ENCODE measurements around the gene KCNIP3.

KCNIP3 gene

GRCh38 chr2:95305380-95306061 lies 8.4 kb downstream of the KCNIP3 start:
- DNase-seq (ENCODE audit: low read depth in 1 of 2, low spot score in 1 of 2), result no peak
- no peaks in the 10 kb centered on the region for H3K27me3 ChIP-seq (ENCODE audit: insufficient read depth, poor library complexity, severe bottlenecking)
- H3K4me3 ChIP-seq (replicated peaks; ENCODE audit: insufficient read depth, low read length), result no peak overlapping the region
- TF ChIP-seq GABPA (IDR thresholded peaks at IDR 0.05; ENCODE audit: low read depth) (no peak), REST (IDR thresholded peaks at IDR 0.05; ENCODE audit: insufficient replicate concordance, low read depth) (no peak), SPI1 (IDR thresholded peaks at IDR 0.05; ENCODE audit: borderline replicate concordance, low read depth) (no peak), CTCF (IDR thresholded peaks at IDR 0.05; ENCODE audit: insufficient read depth, low read length) (no peak), POLR2AphosphoS5 (IDR thresholded peaks at IDR 0.05; ENCODE audit: low read depth) (no peak)
- no peak overlapping the region for H3K27ac ChIP-seq (replicated peaks)

GRCh38 chr2:95306336-95306895 lies 9.3 kb downstream of the KCNIP3 start:
- Histone ChIP-seq H3K27me3 (ENCODE audit: insufficient read depth, poor library complexity, severe bottlenecking) (no peaks in the 10 kb centered on the region), H3K27ac (replicated peaks) (no peak overlapping the region), H3K4me3 (replicated peaks; ENCODE audit: insufficient read depth, low read length) (no peak overlapping the region)
- TF ChIP-seq POLR2AphosphoS5 (IDR thresholded peaks at IDR 0.05; ENCODE audit: low read depth) (no peak), GABPA (IDR thresholded peaks at IDR 0.05; ENCODE audit: low read depth) (no peak), SPI1 (IDR thresholded peaks at IDR 0.05; ENCODE audit: borderline replicate concordance, low read depth) (no peak), REST (IDR thresholded peaks at IDR 0.05; ENCODE audit: insufficient replicate concordance, low read depth) (no peak), CTCF (IDR thresholded peaks at IDR 0.05; ENCODE audit: insufficient read depth, low read length) (no peak)
- no peak for DNase-seq (ENCODE audit: low read depth in 1 of 2, low spot score in 1 of 2)

DNA sequence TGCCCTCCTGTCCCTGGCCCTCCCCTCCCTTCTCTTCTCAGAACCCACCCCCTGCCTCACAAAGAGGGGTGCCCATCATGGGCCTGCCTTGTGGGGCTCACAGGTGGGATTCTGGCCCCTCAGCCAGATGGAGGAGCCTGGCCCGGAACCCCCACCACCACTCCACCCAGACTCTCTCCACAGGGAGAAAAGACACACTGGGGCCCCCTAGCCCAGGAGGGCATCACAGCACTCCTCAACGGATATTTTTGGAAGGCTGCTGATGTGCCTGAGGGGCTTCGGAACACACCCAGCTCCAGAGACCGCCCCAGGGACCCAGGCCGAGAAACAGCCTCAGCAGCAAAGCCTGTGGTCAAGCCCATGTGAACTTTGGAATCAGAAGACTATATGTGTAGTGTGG lies 9.9 kb downstream of the KCNIP3 start:
- H3K27ac ChIP-seq (replicated peaks), result no peak overlapping the region
- TF ChIP-seq CTCF (IDR thresholded peaks at IDR 0.05; ENCODE audit: insufficient read depth, low read length) (no peak), REST (IDR thresholded peaks at IDR 0.05; ENCODE audit: insufficient replicate concordance, low read depth) (no peak), GABPA (IDR thresholded peaks at IDR 0.05; ENCODE audit: low read depth) (no peak), POLR2AphosphoS5 (IDR thresholded peaks at IDR 0.05; ENCODE audit: low read depth) (no peak), SPI1 (IDR thresholded peaks at IDR 0.05; ENCODE audit: borderline replicate concordance, low read depth) (no peak)
- no peaks in the 10 kb centered on the region for H3K27me3 ChIP-seq (ENCODE audit: insufficient read depth, poor library complexity, severe bottlenecking)
- H3K4me3 ChIP-seq (replicated peaks; ENCODE audit: insufficient read depth, low read length), result no peak overlapping the region
- DNase-seq (ENCODE audit: low read depth in 1 of 2, low spot score in 1 of 2), result no peak
